AG20443 (cell line): ENCODE measurements around the gene RCCD1.
"Not testable (repeated sequence)": the region's sequence is repeated elsewhere in the genome, so short reads cannot be mapped to it uniquely, and the experiment has no call there.

ENCODE experiments used
- DNase-seq: peaks from one replicate; pipeline ENCODE4 v3.0.0; 2012; ENCODE audit warnings: low spot score, mixed read lengths

RCCD1 gene

GRCh38 chr15:90954712-90955623 is at the start of gene RCCD1:
Gene RCCD1 (plus strand): TSS chr15:90954884. CDS start chr15:90956735, 1,851 bp downstream.
- DNase-seq = peak; percentile 99

GRCh38 chr15:90905306-90906180 is 49.1 kb upstream of the RCCD1 start:
- DNase-seq = no peak

- DNase-seq = no peak
Measured at GRCh38 chr15:90906181-90906849, 48.4 kb upstream of the RCCD1 start.

GRCh38 chr15:90907051-90907660 is 47.5 kb upstream of the RCCD1 start:
- no peak for DNase-seq

GRCh38 chr15:90907838-90908507 is 46.7 kb upstream of the RCCD1 start:
- no peak for DNase-seq

- not testable (repeated sequence) for DNase-seq
Measured at GRCh38 chr15:90909449-90909848, 45.2 kb upstream of the RCCD1 start.

GRCh38 chr15:90909976-90910375 is 44.7 kb upstream of the RCCD1 start:
- no peak for DNase-seq

GRCh38 chr15:90910441-90911301 is 44.0 kb upstream of the RCCD1 start:
- DNase-seq = no peak

- no peak for DNase-seq
Measured at GRCh38 chr15:90911302-90911623, 43.4 kb upstream of the RCCD1 start.

- no peak for DNase-seq
Measured at GRCh38 chr15:90911906-90912769, 42.5 kb upstream of the RCCD1 start.

- no peak for DNase-seq
Measured at GRCh38 chr15:90912770-90913075, 42.0 kb upstream of the RCCD1 start.

GRCh38 chr15:90913398-90913944 is 41.2 kb upstream of the RCCD1 start:
- DNase-seq = no peak

GRCh38 chr15:90914305-90915080 is 40.2 kb upstream of the RCCD1 start:
- DNase-seq = no peak

- no peak for DNase-seq
Measured at GRCh38 chr15:90915216-90915807, 39.4 kb upstream of the RCCD1 start.

- no peak for DNase-seq
Measured at GRCh38 chr15:90915808-90916440, 38.8 kb upstream of the RCCD1 start.

- no peak for DNase-seq
Measured at GRCh38 chr15:90916461-90916860, 38.2 kb upstream of the RCCD1 start.

- no peak for DNase-seq
Measured at GRCh38 chr15:90917569-90917968, 37.1 kb upstream of the RCCD1 start.
